Suppressor macrophage (primary cell): ENCODE measurements around the gene TMEM88.

Experiments used
- DNase-seq, 4 experiments: peaks; one replicate each; pipeline ENCODE4 v3.0.0-alpha.2; 2020 to 2022

The TMEM88 gene

DNA sequence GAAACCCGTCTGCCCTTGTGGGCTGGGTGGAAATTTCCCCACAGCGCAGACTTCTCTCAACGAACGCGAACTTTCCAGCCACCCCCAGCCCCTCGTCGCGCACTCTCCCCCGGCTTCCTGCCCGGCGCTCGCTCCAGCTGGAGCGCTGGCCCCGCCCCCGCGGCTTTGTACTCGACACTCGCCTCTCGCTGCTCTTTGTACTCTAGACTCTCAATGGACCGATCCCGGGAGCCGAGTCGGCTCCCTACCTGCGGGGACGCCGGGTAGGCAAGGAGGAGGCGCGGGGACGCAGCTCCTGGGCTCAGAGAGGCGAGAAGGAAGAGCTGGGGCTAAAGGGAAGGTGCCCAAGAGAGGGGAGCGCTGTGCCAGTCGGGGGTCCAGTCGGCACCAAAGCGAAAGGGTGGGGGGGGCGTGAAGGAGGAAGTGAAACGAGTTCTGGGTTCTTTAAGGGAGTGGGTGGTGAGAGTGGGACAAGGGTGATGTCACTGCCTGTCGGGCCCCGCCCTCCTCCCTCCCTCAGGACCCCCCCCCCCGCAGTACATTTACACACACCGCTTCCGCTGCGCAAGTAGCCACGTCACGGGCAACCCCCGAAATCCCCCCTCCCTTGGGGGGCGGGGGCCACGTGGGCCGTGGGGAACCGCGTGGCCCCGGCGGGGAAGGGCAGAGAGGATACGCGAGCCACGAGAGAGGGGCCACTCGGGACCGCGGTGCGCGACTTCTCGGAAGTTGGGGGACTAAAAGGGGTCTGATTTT lies 11.2 kb upstream of the TMEM88 start:
- DNase-seq = peak; percentile 95 to 97 (median 96)

DNA sequence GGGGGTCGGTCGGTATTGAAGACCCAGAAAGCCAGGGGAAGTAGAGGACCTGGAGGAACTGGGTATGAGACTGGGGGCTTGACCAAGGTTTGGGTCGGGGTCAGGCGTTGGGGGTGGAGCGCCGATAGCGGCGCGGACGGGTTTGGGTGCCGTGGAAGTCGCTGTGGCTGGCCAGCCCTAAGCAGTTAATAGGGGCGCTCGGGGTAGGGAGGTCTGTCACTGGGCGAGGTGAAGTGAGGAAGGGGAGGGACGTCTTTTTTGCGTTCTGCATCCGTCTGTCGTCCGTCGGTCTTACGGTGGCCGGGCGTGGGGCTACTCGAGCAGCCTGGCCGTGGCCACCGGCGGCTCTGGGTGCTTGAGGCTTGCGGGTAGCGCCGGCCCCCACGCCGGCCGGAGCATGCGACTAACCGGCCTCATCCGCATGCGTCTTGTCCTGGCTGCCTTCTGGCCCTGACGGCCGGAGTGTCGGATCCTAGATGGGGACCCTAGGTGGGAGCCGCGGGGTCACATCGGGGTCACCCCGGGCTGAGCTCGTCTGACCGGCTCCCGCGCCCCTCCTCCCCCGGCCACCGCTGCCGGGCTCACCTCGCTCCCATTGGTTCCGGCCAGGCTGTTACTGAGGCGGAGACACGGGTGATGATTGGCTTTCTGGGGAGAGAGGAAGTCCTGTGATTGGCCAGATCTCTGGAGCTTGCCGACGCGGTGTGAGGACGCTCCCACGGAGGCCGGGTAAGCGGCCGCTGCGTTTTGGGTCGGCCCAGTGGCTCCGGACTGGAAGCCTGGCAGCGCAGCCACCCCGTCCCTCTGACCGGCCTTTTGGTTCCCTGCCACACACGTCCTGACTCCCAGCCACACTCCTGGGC lies 10.3 kb upstream of the TMEM88 start:
- peak; percentile 94 to 98 (median 96) for DNase-seq

DNA sequence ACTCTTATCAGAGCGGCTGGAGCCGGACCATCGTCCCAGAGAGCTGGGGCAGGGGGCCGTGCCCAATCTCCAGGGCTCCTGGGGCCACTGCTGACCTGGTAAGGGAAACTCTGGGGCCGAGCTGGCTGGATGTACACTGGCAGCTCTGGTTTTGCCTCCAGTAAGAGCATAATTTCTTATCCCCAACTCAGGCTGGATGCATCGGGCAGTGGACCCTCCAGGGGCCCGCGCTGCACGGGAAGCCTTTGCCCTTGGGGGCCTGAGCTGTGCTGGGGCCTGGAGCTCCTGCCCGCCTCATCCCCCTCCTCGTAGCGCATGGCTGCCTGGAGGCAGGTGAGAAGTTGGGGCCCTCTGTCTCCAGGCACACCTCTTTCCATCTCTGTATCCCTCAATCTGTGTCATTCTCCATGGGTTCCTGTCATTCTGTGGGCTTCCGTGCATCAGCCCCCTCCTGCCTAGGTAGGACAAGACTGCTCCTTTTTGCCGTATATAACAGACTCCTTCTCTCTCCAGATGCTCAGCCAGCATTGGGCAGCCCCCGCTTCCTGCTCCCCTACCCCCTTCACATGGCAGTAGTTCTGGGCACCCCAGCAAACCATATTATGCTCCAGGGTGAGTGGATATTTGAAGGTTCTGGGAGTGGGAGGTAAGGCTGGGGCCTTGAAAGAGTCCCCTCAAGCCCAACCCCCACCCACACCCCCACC lies 9.4 kb upstream of the TMEM88 start:
- no peak for DNase-seq

DNA sequence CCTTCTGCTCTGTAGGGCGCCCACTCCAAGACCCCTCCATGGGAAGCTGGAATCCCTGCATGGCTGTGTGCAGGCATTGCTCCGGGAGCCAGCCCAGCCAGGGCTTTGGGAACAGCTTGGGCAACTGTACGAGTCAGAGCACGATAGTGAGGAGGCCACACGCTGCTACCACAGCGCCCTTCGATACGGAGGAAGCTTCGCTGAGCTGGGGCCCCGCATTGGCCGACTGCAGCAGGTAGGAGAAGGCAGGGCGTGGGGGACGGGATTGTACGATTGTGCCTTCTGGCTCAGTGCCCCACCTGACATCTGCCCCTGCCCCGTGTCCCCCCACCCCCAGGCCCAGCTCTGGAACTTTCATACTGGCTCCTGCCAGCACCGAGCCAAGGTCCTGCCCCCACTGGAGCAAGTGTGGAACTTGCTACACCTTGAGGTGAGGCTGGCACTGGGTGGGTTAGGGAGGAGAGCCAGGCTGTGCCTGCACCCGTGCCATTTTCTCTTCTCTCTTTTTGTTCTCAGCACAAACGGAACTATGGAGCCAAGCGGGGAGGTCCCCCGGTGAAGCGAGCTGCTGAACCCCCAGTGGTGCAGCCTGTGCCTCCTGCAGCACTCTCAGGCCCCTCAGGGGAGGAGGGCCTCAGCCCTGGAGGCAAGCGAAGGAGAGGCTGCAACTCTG lies 8.7 kb upstream of the TMEM88 start:
- no peak for DNase-seq

DNA sequence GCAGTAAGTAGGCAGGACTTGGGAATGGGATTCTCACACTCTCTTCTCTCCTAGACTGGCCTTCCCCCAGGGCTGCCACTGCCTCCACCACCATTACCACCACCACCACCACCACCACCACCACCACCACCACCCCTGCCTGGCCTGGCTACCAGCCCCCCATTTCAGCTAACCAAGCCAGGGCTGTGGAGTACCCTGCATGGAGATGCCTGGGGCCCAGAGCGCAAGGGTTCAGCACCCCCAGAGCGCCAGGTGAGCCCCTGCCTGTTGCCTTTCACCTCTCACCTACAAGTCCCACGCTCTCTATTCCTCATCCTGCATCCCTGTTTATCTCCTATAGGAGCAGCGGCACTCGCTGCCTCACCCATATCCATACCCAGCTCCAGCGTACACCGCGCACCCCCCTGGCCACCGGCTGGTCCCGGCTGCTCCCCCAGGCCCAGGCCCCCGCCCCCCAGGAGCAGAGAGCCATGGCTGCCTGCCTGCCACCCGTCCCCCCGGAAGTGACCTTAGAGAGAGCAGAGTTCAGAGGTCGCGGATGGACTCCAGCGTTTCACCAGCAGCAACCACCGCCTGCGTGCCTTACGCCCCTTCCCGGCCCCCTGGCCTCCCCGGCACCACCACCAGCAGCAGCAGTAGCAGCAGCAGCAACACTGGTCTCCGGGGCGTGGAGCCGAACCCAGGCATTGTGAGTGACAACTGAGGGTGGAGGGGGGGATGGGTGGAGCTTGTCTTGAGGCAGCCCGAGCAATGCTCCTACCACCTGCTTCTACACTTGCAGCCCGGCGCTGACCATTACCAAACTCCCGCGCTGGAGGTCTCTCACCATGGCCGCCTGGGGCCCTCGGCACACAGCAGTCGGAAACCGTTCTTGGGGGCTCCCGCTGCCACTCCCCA lies 7.9 kb upstream of the TMEM88 start:
- DNase-seq = no peak

DNA sequence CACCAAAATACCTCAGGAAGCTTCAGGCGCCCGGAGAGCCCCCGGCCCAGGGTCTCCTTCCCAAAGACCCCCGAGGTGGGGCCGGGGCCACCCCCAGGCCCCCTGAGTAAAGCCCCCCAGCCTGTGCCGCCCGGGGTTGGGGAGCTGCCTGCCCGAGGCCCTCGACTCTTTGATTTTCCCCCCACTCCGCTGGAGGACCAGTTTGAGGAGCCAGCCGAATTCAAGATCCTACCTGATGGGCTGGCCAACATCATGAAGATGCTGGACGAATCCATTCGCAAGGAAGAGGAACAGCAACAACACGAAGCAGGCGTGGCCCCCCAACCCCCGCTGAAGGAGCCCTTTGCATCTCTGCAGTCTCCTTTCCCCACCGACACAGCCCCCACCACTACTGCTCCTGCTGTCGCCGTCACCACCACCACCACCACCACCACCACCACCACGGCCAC lies 6.7 kb upstream of the TMEM88 start:
- DNase-seq = no peak

DNA sequence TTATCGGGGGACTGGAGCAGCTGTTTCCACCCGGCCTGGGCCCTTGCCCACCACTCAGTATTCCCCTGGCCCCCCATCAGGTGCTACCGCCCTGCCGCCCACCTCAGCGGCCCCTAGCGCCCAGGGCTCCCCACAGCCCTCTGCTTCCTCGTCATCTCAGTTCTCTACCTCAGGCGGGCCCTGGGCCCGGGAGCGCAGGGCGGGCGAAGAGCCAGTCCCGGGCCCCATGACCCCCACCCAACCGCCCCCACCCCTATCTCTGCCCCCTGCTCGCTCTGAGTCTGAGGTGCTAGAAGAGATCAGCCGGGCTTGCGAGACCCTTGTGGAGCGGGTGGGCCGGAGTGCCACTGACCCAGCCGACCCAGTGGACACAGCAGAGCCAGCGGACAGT lies 6.1 kb upstream of the TMEM88 start:
- no peak for DNase-seq

DNA sequence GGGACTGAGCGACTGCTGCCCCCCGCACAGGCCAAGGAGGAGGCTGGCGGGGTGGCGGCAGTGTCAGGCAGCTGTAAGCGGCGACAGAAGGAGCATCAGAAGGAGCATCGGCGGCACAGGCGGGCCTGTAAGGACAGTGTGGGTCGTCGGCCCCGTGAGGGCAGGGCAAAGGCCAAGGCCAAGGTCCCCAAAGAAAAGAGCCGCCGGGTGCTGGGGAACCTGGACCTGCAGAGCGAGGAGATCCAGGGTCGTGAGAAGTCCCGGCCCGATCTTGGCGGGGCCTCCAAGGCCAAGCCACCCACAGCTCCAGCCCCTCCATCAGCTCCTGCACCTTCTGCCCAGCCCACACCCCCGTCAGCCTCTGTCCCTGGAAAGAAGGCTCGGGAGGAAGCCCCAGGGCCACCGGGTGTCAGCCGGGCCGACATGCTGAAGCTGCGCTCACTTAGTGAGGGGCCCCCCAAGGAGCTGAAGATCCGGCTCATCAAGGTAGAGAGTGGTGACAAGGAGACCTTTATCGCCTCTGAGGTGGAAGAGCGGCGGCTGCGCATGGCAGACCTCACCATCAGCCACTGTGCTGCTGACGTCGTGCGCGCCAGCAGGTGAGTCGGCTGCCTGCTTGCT lies 5.6 kb upstream of the TMEM88 start:
- DNase-seq = no peak

DNA sequence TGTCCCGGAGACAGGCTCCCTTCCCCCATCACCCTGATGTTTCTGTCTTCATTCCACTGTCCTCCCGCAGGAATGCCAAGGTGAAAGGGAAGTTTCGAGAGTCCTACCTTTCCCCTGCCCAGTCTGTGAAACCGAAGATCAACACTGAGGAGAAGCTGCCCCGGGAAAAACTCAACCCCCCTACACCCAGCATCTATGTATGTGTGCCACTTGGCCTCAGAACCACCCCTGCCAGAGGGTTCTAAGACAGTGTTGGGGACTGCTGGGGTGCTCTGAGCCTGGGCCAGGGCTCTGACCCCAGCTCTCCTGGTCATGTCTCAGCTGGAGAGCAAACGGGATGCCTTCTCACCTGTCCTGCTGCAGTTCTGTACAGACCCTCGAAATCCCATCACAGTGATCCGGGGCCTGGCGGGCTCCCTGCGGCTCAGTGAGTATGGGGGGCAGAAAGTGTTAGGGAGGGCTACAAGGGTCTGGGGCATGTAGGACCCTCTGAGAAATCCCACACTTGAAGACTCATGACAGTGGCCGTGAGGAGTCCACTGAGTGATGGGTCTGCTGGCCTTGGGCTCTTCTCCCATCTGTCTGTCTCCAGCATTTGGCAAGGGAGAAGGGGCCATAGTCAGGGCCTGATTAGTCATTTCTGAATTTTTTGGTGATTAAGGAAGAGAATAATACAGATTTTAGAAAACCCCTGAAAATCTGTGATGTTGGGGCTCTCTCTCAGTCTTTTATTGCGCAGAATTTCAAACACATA lies 4.9 kb upstream of the TMEM88 start:
- DNase-seq = no peak

DNA sequence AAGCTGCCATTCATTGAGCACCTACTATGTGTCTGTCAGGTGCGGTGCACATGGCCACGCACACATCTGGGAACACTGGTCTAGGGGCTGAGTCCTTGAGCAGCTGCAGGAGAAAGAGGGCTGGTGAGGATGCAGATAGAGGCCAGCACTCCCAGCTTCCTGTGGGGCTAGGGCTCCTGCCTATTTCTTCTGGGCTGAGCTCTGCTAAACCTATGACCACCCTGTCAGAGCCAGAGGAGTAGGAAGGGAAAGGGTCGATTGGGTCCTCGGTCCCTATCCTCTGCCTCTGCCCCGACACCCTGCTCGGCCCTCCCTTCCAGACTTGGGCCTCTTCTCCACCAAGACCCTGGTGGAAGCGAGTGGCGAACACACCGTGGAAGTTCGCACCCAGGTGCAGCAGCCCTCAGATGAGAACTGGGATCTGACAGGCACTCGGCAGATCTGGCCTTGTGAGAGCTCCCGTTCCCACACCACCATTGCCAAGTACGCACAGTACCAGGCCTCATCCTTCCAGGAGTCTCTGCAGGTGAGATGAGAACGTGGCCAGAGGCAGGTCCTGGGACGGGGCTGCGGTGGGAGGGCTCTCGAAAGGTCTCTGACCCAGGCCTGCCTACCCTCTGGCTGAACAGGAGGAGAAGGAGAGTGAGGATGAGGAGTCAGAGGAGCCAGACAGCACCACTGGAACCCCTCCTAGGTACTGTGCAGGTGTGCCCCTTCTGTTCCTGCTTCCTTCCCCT lies 4.0 kb upstream of the TMEM88 start:
- DNase-seq = no peak

DNA sequence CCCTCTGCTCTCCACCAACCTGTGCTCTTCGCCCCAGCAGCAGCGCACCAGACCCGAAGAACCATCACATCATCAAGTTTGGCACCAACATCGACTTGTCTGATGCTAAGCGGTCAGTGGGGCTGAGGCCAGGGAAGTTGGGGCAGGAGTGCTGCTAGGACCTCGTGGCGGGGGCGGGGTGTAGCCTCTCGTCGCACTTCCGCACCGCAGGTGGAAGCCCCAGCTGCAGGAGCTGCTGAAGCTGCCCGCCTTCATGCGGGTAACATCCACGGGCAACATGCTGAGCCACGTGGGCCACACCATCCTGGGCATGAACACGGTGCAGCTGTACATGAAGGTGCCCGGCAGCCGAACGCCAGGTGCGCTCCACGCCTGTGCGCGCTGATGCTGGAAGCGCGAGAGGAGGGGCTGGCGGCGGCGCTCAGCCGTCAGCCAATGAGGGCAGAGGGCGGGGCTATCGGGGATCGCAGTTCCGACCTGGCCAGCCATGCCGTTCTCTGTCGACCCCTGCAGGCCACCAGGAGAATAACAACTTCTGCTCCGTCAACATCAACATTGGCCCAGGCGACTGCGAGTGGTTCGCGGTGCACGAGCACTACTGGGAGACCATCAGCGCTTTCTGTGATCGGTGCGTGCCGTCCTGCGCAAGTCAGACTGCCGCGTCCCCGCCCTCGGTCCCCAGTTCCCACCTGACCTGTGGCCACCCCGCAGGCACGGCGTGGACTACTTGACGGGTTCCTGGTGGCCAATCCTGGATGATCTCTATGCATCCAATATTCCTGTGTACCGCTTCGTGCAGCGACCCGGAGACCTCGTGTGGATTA lies 3.2 kb upstream of the TMEM88 start:
- DNase-seq = peak; percentile 91 to 95 (median 93)

DNA sequence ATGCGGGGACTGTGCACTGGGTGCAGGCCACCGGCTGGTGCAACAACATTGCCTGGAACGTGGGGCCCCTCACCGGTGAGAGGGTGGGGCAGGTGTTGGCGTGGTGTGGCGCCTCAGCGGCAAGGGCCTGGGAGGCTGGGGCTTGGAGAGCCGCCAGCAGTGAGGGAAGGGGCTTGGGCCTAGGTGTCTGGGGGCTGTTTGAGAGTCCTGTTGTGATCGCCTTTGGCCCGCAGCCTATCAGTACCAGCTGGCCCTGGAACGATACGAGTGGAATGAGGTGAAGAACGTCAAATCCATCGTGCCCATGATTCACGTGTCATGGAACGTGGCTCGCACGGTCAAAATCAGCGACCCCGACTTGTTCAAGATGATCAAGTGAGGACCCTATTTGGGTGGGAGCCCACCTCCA lies 2.6 kb upstream of the TMEM88 start:
- DNase-seq = no peak

DNA sequence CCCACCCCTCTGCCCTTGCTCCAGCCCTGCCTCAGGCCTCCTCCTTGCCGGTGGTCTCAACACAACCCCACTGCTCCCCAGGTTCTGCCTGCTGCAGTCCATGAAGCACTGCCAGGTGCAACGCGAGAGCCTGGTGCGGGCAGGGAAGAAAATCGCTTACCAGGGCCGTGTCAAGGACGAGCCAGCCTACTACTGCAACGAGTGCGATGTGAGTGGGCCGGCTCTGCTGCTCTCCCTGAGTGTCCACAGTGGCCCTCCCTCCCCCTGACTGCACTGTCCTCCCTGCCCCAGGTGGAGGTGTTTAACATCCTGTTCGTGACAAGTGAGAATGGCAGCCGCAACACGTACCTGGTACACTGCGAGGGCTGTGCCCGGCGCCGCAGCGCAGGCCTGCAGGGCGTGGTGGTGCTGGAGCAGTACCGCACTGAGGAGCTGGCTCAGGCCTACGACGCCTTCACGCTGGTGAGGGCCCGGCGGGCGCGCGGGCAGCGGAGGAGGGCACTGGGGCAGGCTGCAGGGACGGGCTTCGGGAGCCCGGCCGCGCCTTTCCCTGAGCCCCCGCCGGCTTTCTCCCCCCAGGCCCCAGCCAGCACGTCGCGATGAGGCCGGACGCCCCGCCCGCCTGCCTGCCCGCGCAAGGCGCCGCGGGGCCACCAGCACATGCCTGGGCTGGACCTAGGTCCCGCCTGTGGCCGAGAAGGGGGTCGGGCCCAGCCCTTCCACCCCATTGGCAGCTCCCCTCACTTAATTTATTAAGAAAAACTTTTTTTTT lies 1.8 kb upstream of the TMEM88 start:
- no peak for DNase-seq

DNA sequence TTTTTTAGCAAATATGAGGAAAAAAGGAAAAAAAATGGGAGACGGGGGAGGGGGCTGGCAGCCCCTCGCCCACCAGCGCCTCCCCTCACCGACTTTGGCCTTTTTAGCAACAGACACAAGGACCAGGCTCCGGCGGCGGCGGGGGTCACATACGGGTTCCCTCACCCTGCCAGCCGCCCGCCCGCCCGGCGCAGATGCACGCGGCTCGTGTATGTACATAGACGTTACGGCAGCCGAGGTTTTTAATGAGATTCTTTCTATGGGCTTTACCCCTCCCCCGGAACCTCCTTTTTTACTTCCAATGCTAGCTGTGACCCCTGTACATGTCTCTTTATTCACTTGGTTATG lies 1.2 kb upstream of the TMEM88 start:
- no peak for DNase-seq

DNA sequence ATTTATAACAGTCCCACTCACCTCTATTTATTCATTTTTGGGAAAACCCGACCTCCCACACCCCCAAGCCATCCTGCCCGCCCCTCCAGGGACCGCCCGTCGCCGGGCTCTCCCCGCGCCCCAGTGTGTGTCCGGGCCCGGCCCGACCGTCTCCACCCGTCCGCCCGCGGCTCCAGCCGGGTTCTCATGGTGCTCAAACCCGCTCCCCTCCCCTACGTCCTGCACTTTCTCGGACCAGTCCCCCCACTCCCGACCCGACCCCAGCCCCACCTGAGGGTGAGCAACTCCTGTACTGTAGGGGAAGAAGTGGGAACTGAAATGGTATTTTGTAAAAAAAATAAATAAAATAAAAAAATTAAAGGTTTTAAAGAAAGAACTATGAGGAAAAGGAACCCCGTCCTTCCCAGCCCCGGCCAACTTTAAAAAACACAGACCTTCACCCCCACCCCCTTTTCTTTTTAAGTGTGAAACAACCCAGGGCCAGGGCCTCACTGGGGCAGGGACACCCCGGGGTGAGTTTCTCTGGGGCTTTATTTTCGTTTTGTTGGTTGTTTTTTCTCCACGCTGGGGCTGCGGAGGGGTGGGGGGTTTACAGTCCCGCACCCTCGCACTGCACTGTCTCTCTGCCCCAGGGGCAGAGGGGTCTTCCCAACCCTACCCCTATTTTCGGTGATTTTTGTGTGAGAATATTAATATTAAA lies 638 bp upstream of the TMEM88 start:
- DNase-seq = no peak

DNA sequence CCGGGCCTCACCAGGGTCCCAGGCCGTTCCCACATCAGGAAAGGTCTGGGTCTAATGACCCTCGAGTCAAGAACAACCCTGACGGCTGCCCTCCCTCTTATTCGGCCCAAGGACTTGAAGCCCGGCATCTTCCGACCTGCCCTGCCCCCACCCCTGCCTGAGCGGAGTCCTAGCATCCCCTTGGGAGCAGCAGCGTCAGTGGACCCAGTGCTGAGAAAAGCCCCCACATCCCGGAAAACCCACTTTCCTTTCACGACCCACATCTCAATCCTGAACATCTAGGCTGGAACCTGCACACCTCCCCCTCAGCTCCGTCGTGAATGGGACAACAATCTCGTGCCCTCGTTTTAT lies 769 bp downstream of the TMEM88 start:
- no peak for DNase-seq

DNA sequence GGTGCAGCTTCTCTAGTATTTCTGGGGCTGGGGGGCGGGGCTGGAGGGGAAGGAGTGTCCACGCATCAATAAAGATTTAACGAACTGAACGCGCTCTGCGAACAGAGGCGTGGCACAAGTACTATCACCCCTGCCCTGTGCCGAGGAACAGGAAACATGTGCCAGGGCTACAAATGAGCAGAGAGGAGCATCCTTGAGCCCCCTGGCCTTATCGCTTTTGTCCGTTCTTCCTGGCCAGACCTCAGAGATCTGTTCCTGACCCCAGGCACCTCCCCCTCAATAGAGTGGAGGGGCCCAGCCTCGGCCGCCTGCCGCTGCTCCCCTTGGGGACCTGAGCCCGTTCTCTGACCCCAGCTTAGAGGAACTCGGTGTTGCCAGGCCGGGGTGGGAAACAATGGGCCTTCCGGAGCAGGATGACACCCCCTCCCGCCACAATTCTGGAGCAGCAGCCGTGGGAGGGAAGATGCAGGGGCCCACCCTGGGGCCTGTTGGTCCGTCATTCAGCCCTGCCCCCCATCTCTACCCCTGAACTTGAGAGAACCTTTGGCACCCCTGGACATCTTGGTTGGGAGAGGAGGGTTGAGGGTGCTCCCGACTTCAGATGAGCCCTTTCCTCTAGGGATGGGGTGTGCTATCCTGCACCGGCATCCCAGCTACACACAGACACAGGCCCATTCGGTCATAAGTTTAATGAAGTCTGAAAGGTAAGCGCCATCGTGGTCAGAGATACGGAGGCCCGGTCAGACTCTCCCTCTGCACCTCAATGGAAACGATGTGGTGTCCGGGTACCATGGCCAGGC lies 1.3 kb downstream of the TMEM88 start:
- DNase-seq = peak; percentile 36 to 57 (median 42)
